ENCODE results near the gene TACR2. TPM values are rescaled to one million over a fixed set of nuclear protein-coding genes. Genes with fewer than 3 reads are reported as not detected.

TACR2 gene
- total and polyA plus RNA-seq, 5 donors from 2014 or later: 0.13 to 0.14 TPM; not detected in 3

GRCh38 chr10:69356187-69356586 lies 60.5 kb downstream of the TACR2 start:
- Mint-ChIP-seq H3K27me3 (no peaks in the 10 kb centered on the region), H3K36me3 (peaks cover 18% of the 10 kb centered on the region), H3K9me3 (no peaks in the 10 kb centered on the region), H3K4me1 (peaks cover 18 to 71% (median 38%) of the 10 kb centered on the region in 4 donors), H3K27ac (peak overlapping the region in 2 of 3 donors; percentile 60 to 82), H3K4me3 (no peak overlapping the region)
- no peak for ATAC-seq (ENCODE audit: low read depth in 2 of 2)
- DNase-seq: no peak
- no peak overlapping the region for H3K27ac ChIP-seq (ENCODE audit: insufficient read depth, low read length, poor library complexity, severe bottlenecking)
- H3K9me3 ChIP-seq (ENCODE audit: control insufficient read depth in 2 of 2, low read length in 2 of 2): no peaks in the 10 kb centered on the region
- H3K27me3 ChIP-seq (ENCODE audit: control insufficient read depth, insufficient read depth, low read length): no peaks in the 10 kb centered on the region
- peaks cover 26% of the 10 kb centered on the region for H3K4me1 ChIP-seq (ENCODE audit: control insufficient read depth, insufficient read depth, low read length, poor library complexity, severe bottlenecking)
- peaks cover 11% of the 10 kb centered on the region for H3K36me3 ChIP-seq (ENCODE audit: control insufficient read depth, insufficient read depth, low read length)
- no peak overlapping the region for H3K4me3 ChIP-seq (ENCODE audit: low read depth, low read length)

DNA sequence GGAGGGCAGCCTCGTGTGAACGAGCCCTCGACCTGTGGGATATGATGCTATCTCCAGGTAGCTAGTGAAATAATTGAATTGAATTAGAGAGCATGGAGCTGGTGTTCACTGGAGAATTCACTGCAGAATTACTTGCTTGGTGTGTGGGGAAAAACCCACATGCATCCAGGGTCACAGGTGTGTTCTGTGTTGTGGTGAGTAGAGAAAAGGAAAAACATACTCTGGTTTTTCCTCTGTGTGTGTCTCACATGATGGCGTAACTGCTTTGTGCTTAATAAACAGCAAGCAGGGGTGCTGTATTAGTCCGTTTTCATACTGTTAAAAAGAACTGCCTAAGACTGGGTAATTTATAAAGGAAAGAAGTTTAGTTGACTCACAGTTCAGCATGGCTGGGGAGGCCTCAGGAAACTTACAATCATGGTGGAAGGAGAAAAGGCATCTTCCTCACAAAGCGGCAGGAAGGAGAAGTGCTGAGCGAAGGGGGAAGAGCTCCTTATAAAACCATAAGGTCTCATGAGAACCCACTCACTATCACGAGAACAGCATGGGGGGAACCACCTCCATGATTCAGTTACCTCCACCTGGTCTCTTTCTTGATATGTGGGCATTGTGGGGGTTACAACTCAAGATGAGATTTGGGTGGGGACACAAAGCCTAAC lies 62.6 kb downstream of the TACR2 start:
- Histone ChIP-seq H3K27ac (ENCODE audit: insufficient read depth, low read length, poor library complexity, severe bottlenecking) (no peak overlapping the region), H3K4me1 (ENCODE audit: control insufficient read depth, insufficient read depth, low read length, poor library complexity, severe bottlenecking) (peaks cover 21% of the 10 kb centered on the region), H3K9me3 (ENCODE audit: control insufficient read depth in 2 of 2, low read length in 2 of 2) (no peaks in the 10 kb centered on the region), H3K4me3 (ENCODE audit: low read depth, low read length) (no peak overlapping the region), H3K36me3 (ENCODE audit: control insufficient read depth, insufficient read depth, low read length) (peaks cover 5% of the 10 kb centered on the region), H3K27me3 (ENCODE audit: control insufficient read depth, insufficient read depth, low read length) (no peaks in the 10 kb centered on the region)
- Mint-ChIP-seq H3K4me3 (peak overlapping the region in 2 of 4 donors; percentile 29 to 47), H3K4me1 (peaks cover 17 to 69% (median 29%) of the 10 kb centered on the region in 4 donors), H3K9me3 (no peaks in the 10 kb centered on the region), H3K27me3 (no peaks in the 10 kb centered on the region), H3K36me3 (peaks cover 14% of the 10 kb centered on the region), H3K27ac (peak overlapping the region in 2 of 3 donors; percentile 90 to 91)
- DNase-seq (no peak), ATAC-seq (ENCODE audit: low read depth in 2 of 2) (no peak)

Other genes starting within 250 kb of the TACR2 start
- gene SUPV3L1, start 236.7 kb downstream of the TACR2 start, total RNA-seq: 51.1 TPM
- gene SUPV3L1, start 236.7 kb downstream of the TACR2 start, polyA plus RNA-seq: 10 to 100 TPM in 3 of 4 donors, 1 to 10 TPM in 1; 9.8 to 27.2 (median 14.9) TPM
- gene HKDC1, start 196.6 kb downstream of the TACR2 start, total RNA-seq: 11.1 TPM
- gene HKDC1, start 196.6 kb downstream of the TACR2 start, polyA plus RNA-seq: 1 to 10 TPM; 2.2 to 6.2 (median 4.4) TPM
- 86.4 TPM for gene HK1, start 138.4 kb downstream of the TACR2 start, total RNA-seq
- gene HK1, start 138.4 kb downstream of the TACR2 start, polyA plus RNA-seq: 100 to 1,000 TPM in 3 of 4 donors, 10 to 100 TPM in 1; 95.6 to 115 (median 106) TPM
- gene TSPAN15, start 34.5 kb upstream of the TACR2 start, total RNA-seq: 4.3 TPM
- 1 to 10 TPM; 1.5 to 6.0 (median 3.1) TPM for gene TSPAN15, start 34.5 kb upstream of the TACR2 start, polyA plus RNA-seq
- gene NEUROG3, start 156.5 kb upstream of the TACR2 start, total RNA-seq: not detected
- not detected for gene NEUROG3, start 156.5 kb upstream of the TACR2 start, polyA plus RNA-seq
- 9.7 TPM for gene FAM241B, start 213.3 kb upstream of the TACR2 start, total RNA-seq
- gene FAM241B, start 213.3 kb upstream of the TACR2 start, polyA plus RNA-seq: 10 to 100 TPM; 14.8 to 21.2 (median 17.7) TPM

Measured in CD4-positive, CD25-positive, alpha-beta regulatory T cell (primary cell).